ENCODE measurements around the gene NRP1. TPM values are rescaled to one million over a fixed set of nuclear protein-coding genes. Genes with fewer than 3 reads are reported as not detected.

Gene NRP1
- total RNA-seq, 6 experiments from 2014 or later, result 14.7 to 61.7 (median 29.5) TPM

- no peaks in the 10 kb centered on the region for H3K9me3 ChIP-seq
- H3K4me3 ChIP-seq, result peak overlapping the region in 1 of 3 donors; percentile 13
- intact Hi-C loops (cut with DNase I), result loop anchor here in 1 of 2 donors (10.0 kb wide), 1 partner anchor 141 kb away; the partner anchor contains the start of gene NRP1
- no peak for TF ChIP-seq CTCF (IDR thresholded peaks at IDR 0.05)
- TF ChIP-seq POLR2A (IDR thresholded peaks at IDR 0.05), result no peak
- DNase-seq (no peak), ATAC-seq (peak; percentile 5 to 38 (median 22))
- peaks cover 0 to 51% (median 24%) of the 10 kb centered on the region in 4 donors for H3K4me1 ChIP-seq
- H3K27me3 ChIP-seq, result no peaks in the 10 kb centered on the region
- peak overlapping the region; percentile 33 to 83 (median 64) for H3K27ac ChIP-seq
- WGBS (ENCODE audit: insufficient coverage, low coverage, low lambda C conversion rate, missing lambda C conversion rate), result 29% methylated on average over 6 of the region's 6 CpGs
- no peaks in the 10 kb centered on the region for H3K36me3 ChIP-seq
Measured at GRCh38 chr10:33193701-33194521, 140.6 kb downstream of the NRP1 start.

GRCh38 chr10:33193057-33193700 lies 141.3 kb downstream of the NRP1 start:
- Histone ChIP-seq H3K27ac (peak overlapping the region; percentile 14 to 83 (median 33)), H3K27me3 (no peaks in the 10 kb centered on the region), H3K36me3 (no peaks in the 10 kb centered on the region), H3K9me3 (no peaks in the 10 kb centered on the region), H3K4me3 (no peak overlapping the region), H3K4me1 (peaks cover 0 to 44% (median 20%) of the 10 kb centered on the region in 4 donors)
- intact Hi-C loops (cut with DNase I), result loop anchor here in 1 of 2 donors (10.0 kb wide), 1 partner anchor 142 kb away; the partner anchor contains the start of gene NRP1
- ATAC-seq (peak; percentile 64 to 82 (median 72)), DNase-seq (peak; percentile 78 to 84 (median 83))
- WGBS (ENCODE audit: insufficient coverage, low coverage, low lambda C conversion rate, missing lambda C conversion rate), result 17% methylated on average over 12 of the region's 12 CpGs
- TF ChIP-seq CTCF (IDR thresholded peaks at IDR 0.05) (peak; percentile 71 to 90 (median 82)), POLR2A (IDR thresholded peaks at IDR 0.05) (no peak)

- peaks cover 0 to 34% (median 16%) of the 10 kb centered on the region in 4 donors for H3K4me1 ChIP-seq
- H3K27ac ChIP-seq, result no peak overlapping the region
- no peaks in the 10 kb centered on the region for H3K27me3 ChIP-seq
- ATAC-seq (no peak), DNase-seq (no peak)
- WGBS (ENCODE audit: insufficient coverage, low coverage, low lambda C conversion rate, missing lambda C conversion rate), result 82% methylated on average over 5 of the region's 5 CpGs
- no peak overlapping the region for H3K4me3 ChIP-seq
- H3K9me3 ChIP-seq, result no peaks in the 10 kb centered on the region
- TF ChIP-seq POLR2A (IDR thresholded peaks at IDR 0.05) (no peak), CTCF (IDR thresholded peaks at IDR 0.05) (no peak)
- no peaks in the 10 kb centered on the region for H3K36me3 ChIP-seq
- intact Hi-C loops (cut with DNase I), result loop anchor here in 1 of 2 donors (10.0 kb wide), 1 partner anchor 143 kb away; the partner anchor contains the start of gene NRP1
Measured at GRCh38 chr10:33192190-33192589, 142.3 kb downstream of the NRP1 start.

GRCh38 chr10:33190406-33190805 lies 144.1 kb downstream of the NRP1 start:
- H3K9me3 ChIP-seq, result no peaks in the 10 kb centered on the region
- H3K27me3 ChIP-seq, result no peaks in the 10 kb centered on the region
- ATAC-seq (no peak), DNase-seq (no peak)
- 70% methylated on average over 1 of the region's 1 CpG for WGBS (ENCODE audit: insufficient coverage, low coverage, low lambda C conversion rate, missing lambda C conversion rate)
- H3K36me3 ChIP-seq, result peaks cover 0 to 7% (median under 1%) of the 10 kb centered on the region in 4 donors
- H3K27ac ChIP-seq, result no peak overlapping the region
- TF ChIP-seq POLR2A (IDR thresholded peaks at IDR 0.05) (no peak), CTCF (IDR thresholded peaks at IDR 0.05) (no peak)
- intact Hi-C loops (cut with DNase I), result loop anchor here in 1 of 2 donors (10.0 kb wide), 1 partner anchor 144 kb away; the partner anchor contains the start of gene NRP1
- peaks cover 0 to 21% (median 10%) of the 10 kb centered on the region in 4 donors for H3K4me1 ChIP-seq
- H3K4me3 ChIP-seq, result no peak overlapping the region
